HG02884 (cell line): ENCODE data around the gene IRAK4.
"Not testable (repeated sequence)": the region's sequence is repeated elsewhere in the genome, so short reads cannot be mapped to it uniquely, and the experiment has no call there.

Experiments
- ATAC-seq: cut with Tn5 transposase; IDR thresholded peaks from one replicate; pipeline ENCODE4 v1.9.1; 2021; ENCODE audit warnings: mild to moderate bottlenecking, moderate library complexity; ENCODE audit not compliant: unreplicated experiment

The IRAK4 gene

GRCh38 chr12:43758728-43759563 is at the start of gene IRAK4, which contains the start of gene PUS7L:
Gene IRAK4 (plus strand): TSS chr12:43758951. CDS start chr12:43768112, 9,161 bp downstream.
Gene PUS7L (minus strand): TSS chr12:43758790. CDS start chr12:43755245, 3,545 bp downstream.
- ATAC-seq: peak; percentile 91

GRCh38 chr12:43711348-43711747 is 47.4 kb upstream of the IRAK4 start:
- ATAC-seq: no peak

- no peak for ATAC-seq
Measured at GRCh38 chr12:43722621-43723020, 36.1 kb upstream of the IRAK4 start.

GRCh38 chr12:43723134-43723533 is 35.6 kb upstream of the IRAK4 start:
- no peak for ATAC-seq

GRCh38 chr12:43728117-43728516 is 30.6 kb upstream of the IRAK4 start:
- no peak for ATAC-seq

- ATAC-seq: no peak
Measured at GRCh38 chr12:43728698-43729097, 30.1 kb upstream of the IRAK4 start.

GRCh38 chr12:43730283-43730682 is 28.5 kb upstream of the IRAK4 start:
- ATAC-seq: no peak

- ATAC-seq: no peak
Measured at GRCh38 chr12:43733687-43734086, 25.1 kb upstream of the IRAK4 start.

- ATAC-seq: no peak
Measured at GRCh38 chr12:43736927-43737440, 21.8 kb upstream of the IRAK4 start.

- no peak for ATAC-seq
Measured at GRCh38 chr12:43737646-43738045, 21.1 kb upstream of the IRAK4 start.

GRCh38 chr12:43740511-43741100 is 18.1 kb upstream of the IRAK4 start:
- ATAC-seq: peak; percentile 80

GRCh38 chr12:43742106-43742505 is 16.6 kb upstream of the IRAK4 start:
- no peak for ATAC-seq

GRCh38 chr12:43744826-43745225 is 13.9 kb upstream of the IRAK4 start:
- no peak for ATAC-seq

GRCh38 chr12:43749016-43749415 is 9.7 kb upstream of the IRAK4 start:
- ATAC-seq: no peak

- ATAC-seq: no peak
Measured at GRCh38 chr12:43750814-43751213, 7.9 kb upstream of the IRAK4 start.

- not testable (repeated sequence) for ATAC-seq
Measured at GRCh38 chr12:43751360-43751759, 7.4 kb upstream of the IRAK4 start.

- ATAC-seq: no peak
Measured at GRCh38 chr12:43754015-43754414, 4.7 kb upstream of the IRAK4 start.

- ATAC-seq: peak; percentile 6
Measured at GRCh38 chr12:43758247-43758727, 464 bp upstream of the IRAK4 start.

GRCh38 chr12:43760396-43760795 is 1.6 kb downstream of the IRAK4 start:
- ATAC-seq: no peak

GRCh38 chr12:43761500-43761899 is 2.7 kb downstream of the IRAK4 start:
- no peak for ATAC-seq

GRCh38 chr12:43762596-43762995 is 3.8 kb downstream of the IRAK4 start:
- no peak for ATAC-seq

GRCh38 chr12:43763769-43764168 is 5.0 kb downstream of the IRAK4 start:
- ATAC-seq: no peak
